ENCODE measurements around the gene KRTCAP3. TPM values are rescaled to one million over a fixed set of nuclear protein-coding genes. Genes with fewer than 3 reads are reported as not detected.

Gene KRTCAP3
- total RNA-seq, 1 donor from 2014 or later = 0.24 TPM

- intact Hi-C loops (cut with DNase I) = no loop called here
- peak; percentile 93 for ATAC-seq (ENCODE audit: poor library complexity)
- DNase-seq = peak; percentile 92
These were observed 13.1 kb upstream of the KRTCAP3 start for GRCh38 chr2:27428978-27429541.

- ATAC-seq (ENCODE audit: poor library complexity) = no peak
- intact Hi-C loops (cut with DNase I) = loop anchor here (5.0 kb wide), 1 partner anchor 56 kb away; the partner anchor contains the start of gene IFT172
- no peak for DNase-seq
These were observed 10.8 kb upstream of the KRTCAP3 start for GRCh38 chr2:27431395-27431794.

GRCh38 chr2:27435628-27436027 lies 6.6 kb upstream of the KRTCAP3 start:
- ATAC-seq (ENCODE audit: poor library complexity) (no peak), DNase-seq (no peak)
- intact Hi-C loops (cut with DNase I) = no loop called here

- DNase-seq (no peak), ATAC-seq (ENCODE audit: poor library complexity) (peak; percentile 11)
- intact Hi-C loops (cut with DNase I) = no loop called here
These were observed 805 bp upstream of the KRTCAP3 start for GRCh38 chr2:27441226-27441926.

- intact Hi-C loops (cut with DNase I) = no loop called here
- DNase-seq = no peak
- ATAC-seq (ENCODE audit: poor library complexity) = peak; percentile 25
These were observed 720 bp downstream of the KRTCAP3 start for GRCh38 chr2:27442920-27443282.

GRCh38 chr2:27445155-27445554 lies 3.0 kb downstream of the KRTCAP3 start:
- no peak for DNase-seq
- intact Hi-C loops (cut with DNase I) = no loop called here
- no peak for ATAC-seq (ENCODE audit: poor library complexity)

- DNase-seq (no peak), ATAC-seq (ENCODE audit: poor library complexity) (no peak)
- intact Hi-C loops (cut with DNase I) = no loop called here
These were observed 3.4 kb downstream of the KRTCAP3 start for GRCh38 chr2:27445615-27446014.

GRCh38 chr2:27446057-27446456 lies 3.9 kb downstream of the KRTCAP3 start:
- DNase-seq (no peak), ATAC-seq (ENCODE audit: poor library complexity) (no peak)
- intact Hi-C loops (cut with DNase I) = no loop called here

GRCh38 chr2:27448381-27448780 lies 6.2 kb downstream of the KRTCAP3 start:
- intact Hi-C loops (cut with DNase I) = no loop called here
- ATAC-seq (ENCODE audit: poor library complexity) (no peak), DNase-seq (no peak)

GRCh38 chr2:27451095-27451494 lies 8.9 kb downstream of the KRTCAP3 start:
- no peak for DNase-seq
- intact Hi-C loops (cut with DNase I) = no loop called here
- no peak for ATAC-seq (ENCODE audit: poor library complexity)

GRCh38 chr2:27453968-27454367 lies 11.8 kb downstream of the KRTCAP3 start:
- DNase-seq (no peak), ATAC-seq (ENCODE audit: poor library complexity) (no peak)
- intact Hi-C loops (cut with DNase I) = no loop called here

- DNase-seq (peak; percentile 56), ATAC-seq (ENCODE audit: poor library complexity) (peak; percentile 59)
- intact Hi-C loops (cut with DNase I) = no loop called here
These were observed 18.9 kb downstream of the KRTCAP3 start for GRCh38 chr2:27461118-27461517.

- no peak for ATAC-seq (ENCODE audit: poor library complexity)
- intact Hi-C loops (cut with DNase I) = no loop called here
- DNase-seq = no peak
These were observed 22.3 kb downstream of the KRTCAP3 start for GRCh38 chr2:27464443-27464842.

GRCh38 chr2:27471961-27472360 lies 29.8 kb downstream of the KRTCAP3 start:
- intact Hi-C loops (cut with DNase I) = no loop called here
- DNase-seq (no peak), ATAC-seq (ENCODE audit: poor library complexity) (no peak)

GRCh38 chr2:27485496-27485895 lies 43.3 kb downstream of the KRTCAP3 start:
- DNase-seq = no peak
- intact Hi-C loops (cut with DNase I) = loop anchor here (5.0 to 10.0 kb wide), 2 partner anchors 53 to 139 kb away; partner anchors contain the start of genes CCDC121 and GPN1
- ATAC-seq (ENCODE audit: poor library complexity) = no peak

- DNase-seq = no peak
- ATAC-seq (ENCODE audit: poor library complexity) = peak; percentile 22
- intact Hi-C loops (cut with DNase I) = loop anchor here (5.0 to 10.0 kb wide), 2 partner anchors 57 to 136 kb away; partner anchors contain the start of genes CCDC121 and GPN1
These were observed 46.9 kb downstream of the KRTCAP3 start for GRCh38 chr2:27489118-27489497.

GRCh38 chr2:27489498-27490397 lies 47.6 kb downstream of the KRTCAP3 start, which contains the start of gene IFT172:
Gene IFT172 (minus strand): TSS chr2:27489743. CDS start chr2:27489653, 90 bp downstream.
- intact Hi-C loops (cut with DNase I) = loop anchor here (5.0 to 10.0 kb wide), 2 partner anchors 57 to 135 kb away; partner anchors contain the start of genes CCDC121 and GPN1
- peak; percentile 99 for ATAC-seq (ENCODE audit: poor library complexity)
- DNase-seq = peak; percentile 99

- ATAC-seq (ENCODE audit: poor library complexity) (no peak), DNase-seq (no peak)
- intact Hi-C loops (cut with DNase I) = no loop called here
These were observed 50.4 kb downstream of the KRTCAP3 start for GRCh38 chr2:27492557-27492956.

GRCh38 chr2:27493948-27494283 lies 51.7 kb downstream of the KRTCAP3 start:
- ATAC-seq (ENCODE audit: poor library complexity) (no peak), DNase-seq (no peak)
- intact Hi-C loops (cut with DNase I) = no loop called here
